ENCODE results near the gene PCGF3. TPM values are rescaled to one million over a fixed set of nuclear protein-coding genes. Genes with fewer than 3 reads are reported as not detected.

PCGF3 gene
- total and polyA plus RNA-seq, 10 of the 15 experiments (the other 5 are each of a cell fraction or from before 2014, with no cell fraction given): 2.2 to 43.8 (median 15.9) TPM

GRCh38 chr4:665751-666435, 39.7 kb upstream of the PCGF3 start (continued):
- no peak for TF ChIP-seq ZBTB4 (CRISPR knock-in tag; IDR thresholded peaks at IDR 0.05)
- TF ChIP-seq PKNOX1 (IDR thresholded peaks at IDR 0.05): no peak

GRCh38 chr4:666436-666810, 39.2 kb upstream of the PCGF3 start:
- no peak for DNase-seq (ENCODE audit: low read depth, low spot score)
- ChIA-PET POLR2A (interaction anchor here (0.6 kb wide), 1 partner anchor 50 kb away, joined by 6 read pairs; no protein-coding TSS in a partner anchor), CTCF (interaction anchor here (0.5 to 0.7 kb wide), 2 partner anchors 24 to 1143 kb away, joined by 3 to 4 read pairs; no protein-coding TSS in a partner anchor)
- TF ChIP-seq NFYB (IDR thresholded peaks at IDR 0.05; ENCODE audit: insufficient read depth, low read depth, low read length): no peak
- TF ChIP-seq WRNIP1 (IDR thresholded peaks at IDR 0.05; ENCODE audit: borderline replicate concordance, low read depth, low read length): no peak
- no peak for TF ChIP-seq MLLT1 (IDR thresholded peaks at IDR 0.05)
- TF ChIP-seq ASH2L (IDR thresholded peaks at IDR 0.05; ENCODE audit: borderline replicate concordance, low read depth): no peak
- no peak for TF ChIP-seq RFX5 (IDR thresholded peaks at IDR 0.05; ENCODE audit: low read depth, low read length)
- TF ChIP-seq MYB (IDR thresholded peaks at IDR 0.05; ENCODE audit: borderline replicate concordance, low read depth, low read length): no peak
- TF ChIP-seq PAX8 (IDR thresholded peaks at IDR 0.05): no peak
- TF ChIP-seq ZNF207 (IDR thresholded peaks at IDR 0.05; ENCODE audit: borderline replicate concordance): no peak
- no peak for TF ChIP-seq MXI1 (IDR thresholded peaks at IDR 0.05; ENCODE audit: low read depth, low read length)
- TF ChIP-seq E4F1 (IDR thresholded peaks at IDR 0.05; ENCODE audit: borderline replicate concordance, partially characterized antibody): no peak
- TF ChIP-seq CBFB (IDR thresholded peaks at IDR 0.05; ENCODE audit: low read depth): no peak

More at GRCh38 chr4:666436-666810, 39.2 kb upstream of the PCGF3 start:
- H3K79me2 ChIP-seq (ENCODE audit: control insufficient read depth, insufficient read depth, low read length): peaks cover 3% of the 10 kb centered on the region
- in situ Hi-C loops (cut with MboI) (no loop called here), intact Hi-C loops (cut with micrococcal nuclease; ENCODE audit: unreplicated experiment) (no loop called here)
- H3K27me3 ChIP-seq (replicated peaks in 1 of 2; ENCODE audit: control insufficient read depth in 2 of 2, insufficient read depth in 2 of 2, low read length in 1 of 2): no peaks in the 10 kb centered on the region
- no peak overlapping the region for H3K27ac ChIP-seq (ENCODE audit: control insufficient read depth, insufficient read depth)
- ChIA-PET RAD21 (ENCODE audit: unreplicated experiment) (no interaction called here), SMC1A (ENCODE audit: uncharacterized antibody, unreplicated experiment) (no interaction called here)
- H3K4me3 ChIP-seq: no peak overlapping the region
- WGBS (ENCODE audit: insufficient coverage, insufficient replicate concordance, low lambda C conversion rate, missing lambda C conversion rate): 89% methylated on average over 21 of the region's 22 CpGs
- no peaks in the 10 kb centered on the region; the same call in 2 of the 3 replicates for H3K9me3 ChIP-seq (replicated peaks; ENCODE audit: control insufficient read depth, insufficient read depth, low read length)
- no peak overlapping the region for H2AFZ ChIP-seq (ENCODE audit: control insufficient read depth, low read depth, low read length)
- ATAC-seq: no peak
- BruUV-seq (replicated peaks): no TSS peak
- H3K36me3 ChIP-seq (ENCODE audit: control insufficient read depth in 2 of 2, insufficient read depth in 2 of 2, low read length in 1 of 2): peaks cover 0 to 1% of the 10 kb centered on the region in 2 experiments; a peak in 1 of 4 replicates
- H3K9ac ChIP-seq (ENCODE audit: control insufficient read depth, insufficient read depth, low read length): no peak overlapping the region
- H4K20me1 ChIP-seq (ENCODE audit: control insufficient read depth, insufficient read depth): no peaks in the 10 kb centered on the region
- no peaks in the 10 kb centered on the region for H3K4me1 ChIP-seq (ENCODE audit: control insufficient read depth, insufficient read depth, low read length)
- FAIRE-seq: no peak
- H3K4me2 ChIP-seq (ENCODE audit: control insufficient read depth, insufficient read depth): no peak overlapping the region

All from GM12878 (cell line).